Gastroesophageal sphincter (tissue), 3 donors: Measurements from ENCODE around the gene MLLT6.

Experiments
- EP300 ChIP-seq: sonication (generic); formaldehyde crosslinking; IDR thresholded peaks from one replicate; pipeline ENCODE4 v1.6.1; 2017; ENCODE audit warnings: antibody characterized with exemption, mild to moderate bottlenecking
- POLR2A ChIP-seq, 2 donors: fragments of 450-650 bp; IDR thresholded peaks; one replicate each; pipeline ENCODE4 v1.6.1; 2017; ENCODE audit warnings: antibody characterized with exemption in 2 of 2, mild to moderate bottlenecking in 2 of 2, moderate library complexity in 1 of 2
- TF ChIP-seq, protein P1 (sequence below), 4 experiments: fragments of 200-600 bp in 2 of 4; fragments of 450-650 bp in 2 of 4; sonication (generic) in 1 of 4; IDR thresholded peaks; one replicate each; pipeline ENCODE4 v1.5.1; 2017 to 2019; ENCODE audit warnings: antibody characterized with exemption in 4 of 4, mild to moderate bottlenecking in 2 of 4, moderate library complexity in 2 of 4

- TF ChIP-seq, protein P1, sequence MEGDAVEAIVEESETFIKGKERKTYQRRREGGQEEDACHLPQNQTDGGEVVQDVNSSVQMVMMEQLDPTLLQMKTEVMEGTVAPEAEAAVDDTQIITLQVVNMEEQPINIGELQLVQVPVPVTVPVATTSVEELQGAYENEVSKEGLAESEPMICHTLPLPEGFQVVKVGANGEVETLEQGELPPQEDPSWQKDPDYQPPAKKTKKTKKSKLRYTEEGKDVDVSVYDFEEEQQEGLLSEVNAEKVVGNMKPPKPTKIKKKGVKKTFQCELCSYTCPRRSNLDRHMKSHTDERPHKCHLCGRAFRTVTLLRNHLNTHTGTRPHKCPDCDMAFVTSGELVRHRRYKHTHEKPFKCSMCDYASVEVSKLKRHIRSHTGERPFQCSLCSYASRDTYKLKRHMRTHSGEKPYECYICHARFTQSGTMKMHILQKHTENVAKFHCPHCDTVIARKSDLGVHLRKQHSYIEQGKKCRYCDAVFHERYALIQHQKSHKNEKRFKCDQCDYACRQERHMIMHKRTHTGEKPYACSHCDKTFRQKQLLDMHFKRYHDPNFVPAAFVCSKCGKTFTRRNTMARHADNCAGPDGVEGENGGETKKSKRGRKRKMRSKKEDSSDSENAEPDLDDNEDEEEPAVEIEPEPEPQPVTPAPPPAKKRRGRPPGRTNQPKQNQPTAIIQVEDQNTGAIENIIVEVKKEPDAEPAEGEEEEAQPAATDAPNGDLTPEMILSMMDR (IDR thresholded peaks at IDR 0.05), result no peak
- TF ChIP-seq POLR2A (IDR thresholded peaks at IDR 0.05), result no peak
- TF ChIP-seq EP300, result no peak
Measured at GRCh38 chr17:38731526-38732294, 26.6 kb downstream of the MLLT6 start.
